Body of pancreas (tissue), 4 donors: ENCODE measurements around the gene BPIFA1. TPM values are rescaled to one million over a fixed set of nuclear protein-coding genes. Genes with fewer than 3 reads are reported as not detected.
A peak's percentile ranks its signal among the peaks of the same experiment; 100 is the strongest.

Experiments used
- ATAC-seq: fragments of 150-250 bp; one replicate; pipeline ENCODE4 v1.9.1; 2016
- DNase-seq, 4 donors: peaks; one replicate each; pipeline ENCODE4 v3.0.0-alpha.2; 2019
- H3K27ac ChIP-seq, 4 donors: fragments of 200-600 bp; sonication (generic); 1 replicate in 3 of 4; 2 replicates in 1 of 4; pipeline versions ENCODE4 v1.5.1 to v1.6.1; 2016 to 2019; ENCODE audit warnings: mild to moderate bottlenecking in 1 of 4, mixed read lengths in 1 of 4, moderate library complexity in 1 of 4
- H3K27me3 ChIP-seq, 2 donors: fragments of 200-600 bp; sonication (generic); one replicate each; pipeline ENCODE4 v1.6.0; 2016; ENCODE audit warnings: mild to moderate bottlenecking in 1 of 2
- H3K36me3 ChIP-seq, 2 donors: fragments of 200-600 bp; sonication (generic); replicated peaks in 1 of 2; 2 replicates each; pipeline ENCODE4 v1.5.1; 2016; ENCODE audit warnings: low read depth in 2 of 2; ENCODE audit not compliant: insufficient read depth in 1 of 2
- H3K4me1 ChIP-seq: fragments of 200-600 bp; sonication (generic); one replicate; pipeline ENCODE4 v1.6.0; 2016
- H3K4me3 ChIP-seq, 2 donors: fragments of 200-600 bp; sonication (generic); 1 replicate in 1 of 2; 2 replicates in 1 of 2; pipeline ENCODE4 v1.5.1; 2016 to 2019
- H3K9me3 ChIP-seq, 3 donors: fragments of 200-600 bp; sonication (generic); 1 replicate in 2 of 3; 2 replicates in 1 of 3; pipeline ENCODE4 v1.5.1; 2016
- POLR2A ChIP-seq, 3 donors: fragments of 450-650 bp; IDR thresholded peaks; one replicate each; pipeline ENCODE4 v1.6.1; 2016; ENCODE audit warnings: antibody characterized with exemption in 3 of 3, mild to moderate bottlenecking in 2 of 3
- WGBS, 2 donors: methylation state at CpG; one replicate each; pipeline ENCODE4 v1.1.5; 2017; 5-methylcytosine and 5-hydroxymethylcytosine counted together
- intact Hi-C: fragments of 100-400 bp; cut with DNase I; formaldehyde crosslinking; loops from one replicate; pipeline ENCODE4 v1.15.1; 2023
- total RNA-seq, 2 donors: library from RNA; depleted of rRNA; stranded (reverse); fragments of >200 nt; gene quantifications; one replicate each; pipeline ENCODE4 v1.1.0, GENCODE V29; 2016
- TF ChIP-seq, protein P1 (sequence below), 7 experiments: fragments of 450-650 bp in 4 of 7; fragments of 200-600 bp in 3 of 7; sonication (generic) in 3 of 7; IDR thresholded peaks; one replicate each; pipeline ENCODE4 v1.5.1; 2016 to 2019; ENCODE audit warnings: antibody characterized with exemption in 7 of 7

BPIFA1 gene
- total RNA-seq, 2 donors from 2014 or later: not detected

DNA sequence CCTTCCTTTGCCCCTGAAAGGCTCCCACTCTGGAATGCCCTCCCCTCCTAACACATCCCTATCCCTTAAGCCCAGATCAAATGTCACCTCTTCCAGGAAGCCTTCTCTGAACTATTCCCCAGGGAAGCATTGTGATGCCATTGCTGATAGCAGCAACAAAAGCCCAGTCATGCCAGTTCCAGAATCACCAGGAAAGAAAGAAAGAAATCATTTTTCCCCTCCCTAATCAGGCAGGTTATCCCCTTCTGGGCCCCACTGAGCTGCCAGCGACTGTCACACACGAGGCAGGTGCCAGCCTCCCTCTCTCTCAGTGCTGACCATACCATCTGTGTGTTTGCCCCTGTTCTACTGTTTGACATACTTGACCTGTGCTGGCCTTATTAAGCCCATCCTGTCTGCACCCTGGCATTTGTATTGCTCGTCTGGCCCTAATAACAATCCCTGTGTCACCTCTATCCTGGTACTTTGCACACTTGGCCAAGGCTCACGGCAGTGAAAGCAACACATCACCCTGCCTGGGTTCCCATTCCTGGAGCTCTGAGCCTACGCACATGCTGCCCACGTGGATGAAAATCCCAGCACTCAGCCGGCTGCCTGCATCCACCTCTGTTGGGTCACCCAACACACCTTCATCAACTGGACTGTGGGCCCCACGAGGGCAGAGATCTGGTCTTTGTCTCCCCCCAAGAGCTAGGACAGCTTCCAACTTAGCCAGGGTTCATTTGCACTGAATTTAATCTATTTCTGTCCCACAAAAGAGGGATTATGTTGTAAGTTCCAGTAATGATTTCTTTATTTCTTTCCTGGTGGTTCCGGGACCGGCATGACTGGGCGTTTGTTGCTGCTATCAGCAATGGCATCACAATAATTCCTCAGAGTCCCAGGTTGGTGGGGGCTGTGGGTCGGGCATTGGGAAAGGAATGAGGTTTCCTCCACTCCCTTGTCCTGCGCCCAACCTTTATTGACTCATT lies 42.0 kb downstream of the BPIFA1 start:
- Histone ChIP-seq H3K36me3 (no peaks in the 10 kb centered on the region), H3K4me3 (no peak overlapping the region), H3K27me3 (no peaks in the 10 kb centered on the region), H3K9me3 (no peaks in the 10 kb centered on the region), H3K4me1 (peaks cover 17% of the 10 kb centered on the region), H3K27ac (peak overlapping the region; percentile 81 to 91 (median 82))
- intact Hi-C loops: no loop called here
- 28 to 29% methylated on average over 13 of the region's 13 CpGs for WGBS, 2 donors
- peak in 1 of 3 donors; percentile 25 for TF ChIP-seq POLR2A (IDR thresholded peaks at IDR 0.05)
- TF ChIP-seq, protein P1, sequence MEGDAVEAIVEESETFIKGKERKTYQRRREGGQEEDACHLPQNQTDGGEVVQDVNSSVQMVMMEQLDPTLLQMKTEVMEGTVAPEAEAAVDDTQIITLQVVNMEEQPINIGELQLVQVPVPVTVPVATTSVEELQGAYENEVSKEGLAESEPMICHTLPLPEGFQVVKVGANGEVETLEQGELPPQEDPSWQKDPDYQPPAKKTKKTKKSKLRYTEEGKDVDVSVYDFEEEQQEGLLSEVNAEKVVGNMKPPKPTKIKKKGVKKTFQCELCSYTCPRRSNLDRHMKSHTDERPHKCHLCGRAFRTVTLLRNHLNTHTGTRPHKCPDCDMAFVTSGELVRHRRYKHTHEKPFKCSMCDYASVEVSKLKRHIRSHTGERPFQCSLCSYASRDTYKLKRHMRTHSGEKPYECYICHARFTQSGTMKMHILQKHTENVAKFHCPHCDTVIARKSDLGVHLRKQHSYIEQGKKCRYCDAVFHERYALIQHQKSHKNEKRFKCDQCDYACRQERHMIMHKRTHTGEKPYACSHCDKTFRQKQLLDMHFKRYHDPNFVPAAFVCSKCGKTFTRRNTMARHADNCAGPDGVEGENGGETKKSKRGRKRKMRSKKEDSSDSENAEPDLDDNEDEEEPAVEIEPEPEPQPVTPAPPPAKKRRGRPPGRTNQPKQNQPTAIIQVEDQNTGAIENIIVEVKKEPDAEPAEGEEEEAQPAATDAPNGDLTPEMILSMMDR (IDR thresholded peaks at IDR 0.05): no peak
- peak; percentile 82 for ATAC-seq
- DNase-seq: peak; percentile 55 to 74 (median 62)

DNA sequence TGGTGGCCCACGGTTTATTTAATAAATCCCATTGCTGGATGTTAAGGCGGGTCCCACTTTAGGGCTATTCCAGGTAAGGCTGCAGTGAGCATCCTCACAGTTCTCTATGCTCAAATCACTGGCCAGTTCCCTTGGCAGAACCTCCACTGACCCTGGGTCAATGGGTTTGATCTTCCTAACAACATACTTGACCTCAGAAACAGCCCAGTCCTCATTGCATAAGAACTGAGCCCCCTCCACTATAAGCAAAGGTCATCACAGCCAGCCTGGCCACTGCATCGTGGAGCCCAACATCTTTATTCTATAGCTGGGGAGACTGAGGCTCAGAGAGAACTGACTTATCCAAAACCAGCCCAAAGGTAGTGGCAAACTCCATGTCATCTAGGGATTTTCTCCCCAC lies 42.9 kb downstream of the BPIFA1 start:
- no peaks in the 10 kb centered on the region for H3K36me3 ChIP-seq
- DNase-seq: no peak
- ATAC-seq: no peak
- H3K4me1 ChIP-seq: peaks cover 17% of the 10 kb centered on the region
- H3K4me3 ChIP-seq: no peak overlapping the region
- 51 to 59% methylated on average over 3 of the region's 3 CpGs for WGBS, 2 donors
- H3K27me3 ChIP-seq: no peaks in the 10 kb centered on the region
- no peak for TF ChIP-seq POLR2A (IDR thresholded peaks at IDR 0.05)
- TF ChIP-seq, protein P1 (IDR thresholded peaks at IDR 0.05): no peak
- peak overlapping the region in 3 of 4 donors; percentile 82 to 91 (median 82) for H3K27ac ChIP-seq
- intact Hi-C loops: no loop called here
- no peaks in the 10 kb centered on the region for H3K9me3 ChIP-seq

DNA sequence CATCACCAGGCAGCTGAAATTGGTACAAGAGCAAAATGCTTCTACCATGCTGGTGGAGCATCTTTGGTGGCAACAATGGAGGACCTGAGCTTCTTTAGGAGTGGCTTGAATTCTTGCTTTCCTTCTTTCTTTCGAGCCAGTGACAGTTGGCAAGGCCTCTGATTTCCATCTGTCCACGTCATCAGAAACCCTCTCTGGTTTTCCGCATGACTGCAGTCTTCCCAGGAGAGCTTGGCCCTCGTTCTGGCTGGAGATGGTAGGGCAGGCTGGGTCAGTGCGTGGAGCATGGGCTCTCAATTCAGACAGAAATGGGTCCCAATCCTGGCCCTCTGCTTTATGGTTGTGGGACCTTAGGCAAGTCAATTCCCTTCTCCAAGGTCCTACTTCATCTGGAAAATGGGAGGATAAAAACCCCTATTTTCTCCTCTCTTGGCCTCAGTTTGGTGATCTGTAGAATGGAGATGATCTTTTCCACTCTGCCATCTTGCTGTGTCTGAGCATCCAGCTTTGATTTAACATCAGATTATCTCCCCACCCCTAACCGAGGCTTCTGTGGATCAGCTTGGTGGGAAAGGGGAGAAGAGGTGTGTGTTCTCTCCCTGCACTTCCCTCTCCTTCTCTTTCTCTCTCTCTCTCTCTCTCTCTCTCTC lies 43.6 kb downstream of the BPIFA1 start:
- no peak for DNase-seq
- no peak for ATAC-seq
- Histone ChIP-seq H3K4me1 (peaks cover 17% of the 10 kb centered on the region), H3K9me3 (no peaks in the 10 kb centered on the region), H3K27me3 (no peaks in the 10 kb centered on the region), H3K36me3 (no peaks in the 10 kb centered on the region), H3K4me3 (no peak overlapping the region), H3K27ac (peak overlapping the region in 1 of 4 donors; percentile 82)
- WGBS, 2 donors: 60 to 64% methylated on average over 6 of the region's 6 CpGs
- intact Hi-C loops: no loop called here
- TF ChIP-seq POLR2A (IDR thresholded peaks at IDR 0.05): no peak
- TF ChIP-seq, protein P1 (IDR thresholded peaks at IDR 0.05): no peak

DNA sequence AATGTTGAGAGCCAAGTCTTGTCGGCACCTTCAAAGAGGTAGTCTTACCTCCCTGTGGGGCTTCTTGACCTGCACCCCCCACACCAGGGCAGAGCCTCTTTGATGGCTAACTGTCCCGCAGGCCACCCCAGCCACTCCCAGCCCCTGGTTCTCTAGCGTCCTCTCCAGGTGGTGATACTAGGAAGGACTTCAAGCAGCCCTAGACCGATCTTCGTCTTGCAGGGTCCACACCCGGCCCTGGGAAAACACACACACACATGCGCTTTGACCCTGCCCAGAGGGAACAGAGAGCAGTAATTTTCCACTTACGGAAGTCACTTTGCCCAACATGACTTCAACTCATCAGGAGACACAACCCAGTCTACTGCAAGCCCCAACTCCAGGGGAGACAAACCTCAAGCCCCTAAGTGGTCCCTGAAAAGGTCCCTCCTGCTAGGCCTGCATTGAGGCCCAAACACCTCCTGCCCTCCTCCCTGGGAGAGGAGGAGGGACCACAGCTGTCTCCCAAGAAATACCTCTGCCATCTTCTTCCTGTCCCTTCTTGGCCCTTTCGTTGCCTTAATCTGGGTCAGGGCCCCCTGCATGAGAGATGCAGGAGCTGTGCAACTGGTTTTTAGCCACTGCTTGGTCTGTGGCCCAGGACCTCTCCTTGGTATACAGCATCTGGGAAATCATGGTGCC lies 44.3 kb downstream of the BPIFA1 start:
- Histone ChIP-seq H3K27me3 (no peaks in the 10 kb centered on the region), H3K9me3 (no peaks in the 10 kb centered on the region), H3K4me3 (no peak overlapping the region), H3K27ac (no peak overlapping the region), H3K4me1 (peaks cover 17% of the 10 kb centered on the region), H3K36me3 (no peaks in the 10 kb centered on the region)
- DNase-seq: no peak
- intact Hi-C loops: no loop called here
- ATAC-seq: no peak
- WGBS, 2 donors: 62 to 68% methylated on average over 9 of the region's 9 CpGs
- TF ChIP-seq POLR2A (IDR thresholded peaks at IDR 0.05): no peak
- TF ChIP-seq, protein P1 (IDR thresholded peaks at IDR 0.05): no peak
